ENCODE results near the gene CHRNA4. TPM values are rescaled to one million over a fixed set of nuclear protein-coding genes. Genes with fewer than 3 reads are reported as not detected.

Gene CHRNA4
- total and polyA plus RNA-seq, 10 of the 15 experiments (the other 5 are each of a cell fraction or from before 2014, with no cell fraction given), result 0.04 to 0.41 (median 0.06) TPM; not detected in 5

GRCh38 chr20:63350597-63351325 lies 10.4 kb downstream of the CHRNA4 start (continued):
- TF ChIP-seq CEBPZ (IDR thresholded peaks at IDR 0.05; ENCODE audit: low read depth, low read length) (no peak), MTA3 (IDR thresholded peaks at IDR 0.05; ENCODE audit: borderline replicate concordance, low read length) (no peak)
- TF ChIP-seq, protein P1, sequence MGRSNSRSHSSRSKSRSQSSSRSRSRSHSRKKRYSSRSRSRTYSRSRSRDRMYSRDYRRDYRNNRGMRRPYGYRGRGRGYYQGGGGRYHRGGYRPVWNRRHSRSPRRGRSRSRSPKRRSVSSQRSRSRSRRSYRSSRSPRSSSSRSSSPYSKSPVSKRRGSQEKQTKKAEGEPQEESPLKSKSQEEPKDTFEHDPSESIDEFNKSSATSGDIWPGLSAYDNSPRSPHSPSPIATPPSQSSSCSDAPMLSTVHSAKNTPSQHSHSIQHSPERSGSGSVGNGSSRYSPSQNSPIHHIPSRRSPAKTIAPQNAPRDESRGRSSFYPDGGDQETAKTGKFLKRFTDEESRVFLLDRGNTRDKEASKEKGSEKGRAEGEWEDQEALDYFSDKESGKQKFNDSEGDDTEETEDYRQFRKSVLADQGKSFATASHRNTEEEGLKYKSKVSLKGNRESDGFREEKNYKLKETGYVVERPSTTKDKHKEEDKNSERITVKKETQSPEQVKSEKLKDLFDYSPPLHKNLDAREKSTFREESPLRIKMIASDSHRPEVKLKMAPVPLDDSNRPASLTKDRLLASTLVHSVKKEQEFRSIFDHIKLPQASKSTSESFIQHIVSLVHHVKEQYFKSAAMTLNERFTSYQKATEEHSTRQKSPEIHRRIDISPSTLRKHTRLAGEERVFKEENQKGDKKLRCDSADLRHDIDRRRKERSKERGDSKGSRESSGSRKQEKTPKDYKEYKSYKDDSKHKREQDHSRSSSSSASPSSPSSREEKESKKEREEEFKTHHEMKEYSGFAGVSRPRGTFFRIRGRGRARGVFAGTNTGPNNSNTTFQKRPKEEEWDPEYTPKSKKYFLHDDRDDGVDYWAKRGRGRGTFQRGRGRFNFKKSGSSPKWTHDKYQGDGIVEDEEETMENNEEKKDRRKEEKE (IDR thresholded peaks at IDR 0.05), result no peak

DNA sequence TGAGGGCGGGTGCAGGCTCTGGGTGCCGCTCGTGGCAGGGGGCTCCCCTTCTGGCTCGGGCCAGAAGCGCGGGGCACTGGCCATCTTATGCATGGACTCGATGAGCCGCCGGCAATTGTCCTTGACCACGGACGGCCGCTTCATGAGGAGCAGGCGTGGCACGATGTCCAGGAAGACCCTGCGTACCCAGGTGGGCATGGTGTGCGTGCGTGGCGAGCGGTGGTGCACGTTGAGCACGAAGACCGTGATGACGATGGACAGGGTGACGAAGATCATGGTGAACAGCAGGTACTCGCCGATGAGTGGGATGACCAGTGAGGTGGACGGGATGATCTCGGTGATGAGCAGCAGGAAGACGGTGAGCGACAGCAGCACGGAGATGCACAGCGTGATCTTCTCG lies 11.0 kb downstream of the CHRNA4 start:
- no peaks in the 10 kb centered on the region for H3K36me3 ChIP-seq (ENCODE audit: control insufficient read depth in 2 of 2, insufficient read depth in 2 of 2, low read length in 1 of 2)
- H3K4me2 ChIP-seq (ENCODE audit: control insufficient read depth, insufficient read depth), result no peak overlapping the region
- no peaks in the 10 kb centered on the region for H3K79me2 ChIP-seq (ENCODE audit: control insufficient read depth, insufficient read depth, low read length)
- no peak overlapping the region for H3K9ac ChIP-seq (ENCODE audit: control insufficient read depth, insufficient read depth, low read length)
- no peaks in the 10 kb centered on the region for H4K20me1 ChIP-seq (ENCODE audit: control insufficient read depth, insufficient read depth)
- TF ChIP-seq MAX (IDR thresholded peaks at IDR 0.05; ENCODE audit: low read depth, low read length) (no peak), RAD51 (IDR thresholded peaks at IDR 0.05) (no peak), RAD21 (IDR thresholded peaks at IDR 0.05; ENCODE audit: insufficient read depth, low read depth, low read length) (no peak), SMC3 (IDR thresholded peaks at IDR 0.05; ENCODE audit: borderline replicate concordance, low read length) (no peak), NR2C2 (IDR thresholded peaks at IDR 0.05; ENCODE audit: borderline replicate concordance, control insufficient read depth, insufficient read length, low read depth) (no peak), BRCA1 (IDR thresholded peaks at IDR 0.05; ENCODE audit: low read depth, low read length) (no peak), ZNF274 (IDR thresholded peaks at IDR 0.05; ENCODE audit: insufficient read depth, insufficient read length) (no peak), ZBED1 (IDR thresholded peaks at IDR 0.05; ENCODE audit: borderline replicate concordance) (no peak), TARDBP (IDR thresholded peaks at IDR 0.05; ENCODE audit: borderline replicate concordance) (no peak)
- WGBS (ENCODE audit: insufficient coverage, insufficient replicate concordance, low lambda C conversion rate, missing lambda C conversion rate), result 90% methylated on average over 29 of the region's 33 CpGs
- no peak for DNase-seq (ENCODE audit: low read depth, low spot score)
- ChIA-PET POLR2A (no interaction called here), CTCF (no interaction called here), SMC1A (ENCODE audit: uncharacterized antibody, unreplicated experiment) (no interaction called here), RAD21 (ENCODE audit: unreplicated experiment) (no interaction called here)
- no peaks in the 10 kb centered on the region for H3K27me3 ChIP-seq (replicated peaks in 1 of 2; ENCODE audit: control insufficient read depth in 2 of 2, insufficient read depth in 2 of 2, low read length in 1 of 2)
- no peak for ATAC-seq
- no peak for FAIRE-seq
- no peak overlapping the region for H3K27ac ChIP-seq (ENCODE audit: control insufficient read depth, insufficient read depth)
- no peaks in the 10 kb centered on the region for H3K4me1 ChIP-seq (ENCODE audit: control insufficient read depth, insufficient read depth, low read length)
- in situ Hi-C loops (cut with MboI) (no loop called here), intact Hi-C loops (cut with micrococcal nuclease; ENCODE audit: unreplicated experiment) (no loop called here)
- no peaks in the 10 kb centered on the region; the same call in 2 of the 3 replicates for H3K9me3 ChIP-seq (replicated peaks; ENCODE audit: control insufficient read depth, insufficient read depth, low read length)
- no peak overlapping the region for H2AFZ ChIP-seq (ENCODE audit: control insufficient read depth, low read depth, low read length)
- BruUV-seq (replicated peaks), result no TSS peak
- H3K4me3 ChIP-seq, result no peak overlapping the region
